ENCODE results near the gene AFM. TPM values are rescaled to one million over a fixed set of nuclear protein-coding genes. Genes with fewer than 3 reads are reported as not detected.

Gene AFM
- total and polyA plus RNA-seq, 10 of the 15 experiments (the other 5 are each of a cell fraction or from before 2014, with no cell fraction given): not detected

GRCh38 chr4:73479323-73479722, 2.2 kb upstream of the AFM start:
- Histone ChIP-seq H3K27me3 (replicated peaks in 1 of 2; ENCODE audit: control insufficient read depth in 2 of 2, insufficient read depth in 2 of 2, low read length in 1 of 2) (no peaks in the 10 kb centered on the region), H3K27ac (ENCODE audit: control insufficient read depth, insufficient read depth) (no peak overlapping the region), H3K4me1 (ENCODE audit: control insufficient read depth, insufficient read depth, low read length) (no peaks in the 10 kb centered on the region), H3K4me2 (ENCODE audit: control insufficient read depth, insufficient read depth) (no peak overlapping the region), H3K9me3 (replicated peaks; ENCODE audit: control insufficient read depth, insufficient read depth, low read length) (no peaks in the 10 kb centered on the region; the same call in 2 of the 3 replicates), H4K20me1 (ENCODE audit: control insufficient read depth, insufficient read depth) (no peaks in the 10 kb centered on the region), H3K9ac (ENCODE audit: control insufficient read depth, insufficient read depth, low read length) (no peak overlapping the region), H2AFZ (ENCODE audit: control insufficient read depth, low read depth, low read length) (no peak overlapping the region), H3K79me2 (ENCODE audit: control insufficient read depth, insufficient read depth, low read length) (no peaks in the 10 kb centered on the region), H3K4me3 (no peak overlapping the region), H3K36me3 (ENCODE audit: control insufficient read depth in 2 of 2, insufficient read depth in 2 of 2, low read length in 1 of 2) (no peaks in the 10 kb centered on the region)
- no TSS peak for BruUV-seq (replicated peaks)
- DNase-seq (ENCODE audit: low read depth, low spot score): no peak
- no peak for ATAC-seq
- FAIRE-seq: no peak
- in situ Hi-C loops (cut with MboI): no loop called here
- intact Hi-C loops (cut with micrococcal nuclease; ENCODE audit: unreplicated experiment): no loop called here
- ChIA-PET POLR2A (no interaction called here), CTCF (interaction anchor here (1.0 kb wide), 1 partner anchor 33 kb away, joined by 4 read pairs; no protein-coding TSS in a partner anchor), RAD21 (ENCODE audit: unreplicated experiment) (no interaction called here), SMC1A (ENCODE audit: uncharacterized antibody, unreplicated experiment) (interaction anchor here (1.0 kb wide), 1 partner anchor 12 kb away, joined by 4 read pairs; no protein-coding TSS in a partner anchor)
- WGBS (ENCODE audit: insufficient coverage, insufficient replicate concordance, low lambda C conversion rate, missing lambda C conversion rate): 0% methylated on average over 1 of the region's 1 CpG
- TF ChIP-seq, protein P1, sequence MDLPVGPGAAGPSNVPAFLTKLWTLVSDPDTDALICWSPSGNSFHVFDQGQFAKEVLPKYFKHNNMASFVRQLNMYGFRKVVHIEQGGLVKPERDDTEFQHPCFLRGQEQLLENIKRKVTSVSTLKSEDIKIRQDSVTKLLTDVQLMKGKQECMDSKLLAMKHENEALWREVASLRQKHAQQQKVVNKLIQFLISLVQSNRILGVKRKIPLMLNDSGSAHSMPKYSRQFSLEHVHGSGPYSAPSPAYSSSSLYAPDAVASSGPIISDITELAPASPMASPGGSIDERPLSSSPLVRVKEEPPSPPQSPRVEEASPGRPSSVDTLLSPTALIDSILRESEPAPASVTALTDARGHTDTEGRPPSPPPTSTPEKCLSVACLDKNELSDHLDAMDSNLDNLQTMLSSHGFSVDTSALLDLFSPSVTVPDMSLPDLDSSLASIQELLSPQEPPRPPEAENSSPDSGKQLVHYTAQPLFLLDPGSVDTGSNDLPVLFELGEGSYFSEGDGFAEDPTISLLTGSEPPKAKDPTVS (IDR thresholded peaks at IDR 0.05; ENCODE audit: low read depth, low read length): no peak
- TF ChIP-seq MYB (IDR thresholded peaks at IDR 0.05; ENCODE audit: borderline replicate concordance, low read depth, low read length): no peak

- Histone ChIP-seq H3K9me3 (replicated peaks; ENCODE audit: control insufficient read depth, insufficient read depth, low read length) (no peaks in the 10 kb centered on the region), H3K4me2 (ENCODE audit: control insufficient read depth, insufficient read depth) (no peak overlapping the region), H3K4me3 (no peak overlapping the region), H2AFZ (ENCODE audit: control insufficient read depth, low read depth, low read length) (no peak overlapping the region), H4K20me1 (ENCODE audit: control insufficient read depth, insufficient read depth) (no peaks in the 10 kb centered on the region), H3K36me3 (ENCODE audit: control insufficient read depth in 2 of 2, insufficient read depth in 2 of 2, low read length in 1 of 2) (no peaks in the 10 kb centered on the region), H3K79me2 (ENCODE audit: control insufficient read depth, insufficient read depth, low read length) (no peaks in the 10 kb centered on the region), H3K27ac (ENCODE audit: control insufficient read depth, insufficient read depth) (no peak overlapping the region), H3K27me3 (replicated peaks in 1 of 2; ENCODE audit: control insufficient read depth in 2 of 2, insufficient read depth in 2 of 2, low read length in 1 of 2) (no peaks in the 10 kb centered on the region), H3K9ac (ENCODE audit: control insufficient read depth, insufficient read depth, low read length) (no peak overlapping the region), H3K4me1 (ENCODE audit: control insufficient read depth, insufficient read depth, low read length) (no peaks in the 10 kb centered on the region)
- no peak for DNase-seq (ENCODE audit: low read depth, low spot score)
- SMC1A ChIA-PET (ENCODE audit: uncharacterized antibody, unreplicated experiment): no interaction called here
- in situ Hi-C loops (cut with MboI) (no loop called here), intact Hi-C loops (cut with micrococcal nuclease; ENCODE audit: unreplicated experiment) (no loop called here)
- POLR2A ChIA-PET: no interaction called here
- CTCF ChIA-PET: no interaction called here
- no peak for FAIRE-seq
- BruUV-seq (replicated peaks): no TSS peak
- no peak for TF ChIP-seq CHD4 (IDR thresholded peaks at IDR 0.05)
- no peak for ATAC-seq
- RAD21 ChIA-PET (ENCODE audit: unreplicated experiment): no interaction called here
These were observed 3.5 kb downstream of the AFM start for GRCh38 chr4:73485085-73485484.
